ENCODE measurements around the gene DIO1.

DNA sequence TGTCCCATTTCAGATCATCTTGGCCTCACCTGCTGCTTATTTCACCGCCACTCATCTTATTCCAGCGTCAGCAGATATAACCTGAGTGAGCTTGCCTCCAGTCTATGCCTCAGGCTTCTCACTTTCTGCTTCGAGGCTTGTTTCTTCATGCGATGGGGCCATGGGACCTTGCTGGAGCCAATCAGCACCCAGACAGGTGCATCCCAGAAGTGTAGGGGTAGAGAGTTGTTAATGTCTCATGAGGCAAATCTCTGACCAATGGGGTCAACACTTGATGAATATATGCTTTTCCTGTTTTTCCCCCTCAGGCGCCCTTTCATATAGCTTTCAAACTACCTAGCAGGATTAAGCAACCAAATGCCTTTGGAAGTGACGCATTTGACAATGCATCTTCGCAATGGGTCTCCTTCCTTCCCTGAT lies 3.5 kb upstream of the DIO1 start:
- TF ChIP-seq, protein P1, sequence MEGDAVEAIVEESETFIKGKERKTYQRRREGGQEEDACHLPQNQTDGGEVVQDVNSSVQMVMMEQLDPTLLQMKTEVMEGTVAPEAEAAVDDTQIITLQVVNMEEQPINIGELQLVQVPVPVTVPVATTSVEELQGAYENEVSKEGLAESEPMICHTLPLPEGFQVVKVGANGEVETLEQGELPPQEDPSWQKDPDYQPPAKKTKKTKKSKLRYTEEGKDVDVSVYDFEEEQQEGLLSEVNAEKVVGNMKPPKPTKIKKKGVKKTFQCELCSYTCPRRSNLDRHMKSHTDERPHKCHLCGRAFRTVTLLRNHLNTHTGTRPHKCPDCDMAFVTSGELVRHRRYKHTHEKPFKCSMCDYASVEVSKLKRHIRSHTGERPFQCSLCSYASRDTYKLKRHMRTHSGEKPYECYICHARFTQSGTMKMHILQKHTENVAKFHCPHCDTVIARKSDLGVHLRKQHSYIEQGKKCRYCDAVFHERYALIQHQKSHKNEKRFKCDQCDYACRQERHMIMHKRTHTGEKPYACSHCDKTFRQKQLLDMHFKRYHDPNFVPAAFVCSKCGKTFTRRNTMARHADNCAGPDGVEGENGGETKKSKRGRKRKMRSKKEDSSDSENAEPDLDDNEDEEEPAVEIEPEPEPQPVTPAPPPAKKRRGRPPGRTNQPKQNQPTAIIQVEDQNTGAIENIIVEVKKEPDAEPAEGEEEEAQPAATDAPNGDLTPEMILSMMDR (conservative IDR thresholded peaks at IDR 0.05), result no peak
- no peak for TF ChIP-seq EZH2 (IDR thresholded peaks at IDR 0.05; ENCODE audit: low read depth)
